Activated naive CD4-positive, alpha-beta T cell treated with Interleukin-2 at 50 U/mL for 16 hours (primary cell): ENCODE results near the gene CACNA1I.

Experiments
- DNase-seq: peaks from one replicate; pipeline ENCODE4 v3.0.0-alpha.2; 2020

CACNA1I gene

DNA sequence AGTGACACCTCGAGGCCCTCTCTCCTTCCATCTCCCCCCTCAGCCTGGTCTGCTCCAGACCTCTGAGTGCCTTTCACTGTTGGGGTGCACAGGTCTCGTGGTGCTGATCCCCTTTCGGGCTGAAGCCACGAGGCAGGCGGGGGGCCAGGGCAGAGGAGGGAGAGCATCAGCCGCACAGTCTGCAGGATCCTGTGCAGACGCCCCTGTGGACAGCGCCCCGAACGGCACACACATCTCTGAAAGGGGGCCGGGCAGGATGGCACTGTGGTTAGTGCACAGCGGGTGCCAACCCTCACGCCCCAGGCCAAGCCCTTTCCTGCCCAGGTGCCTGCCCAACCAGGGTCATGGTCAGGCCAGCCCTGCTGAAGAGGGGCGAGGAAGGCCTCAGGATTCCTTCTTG is 56.7 kb downstream of the CACNA1I start:
- DNase-seq = no peak

DNA sequence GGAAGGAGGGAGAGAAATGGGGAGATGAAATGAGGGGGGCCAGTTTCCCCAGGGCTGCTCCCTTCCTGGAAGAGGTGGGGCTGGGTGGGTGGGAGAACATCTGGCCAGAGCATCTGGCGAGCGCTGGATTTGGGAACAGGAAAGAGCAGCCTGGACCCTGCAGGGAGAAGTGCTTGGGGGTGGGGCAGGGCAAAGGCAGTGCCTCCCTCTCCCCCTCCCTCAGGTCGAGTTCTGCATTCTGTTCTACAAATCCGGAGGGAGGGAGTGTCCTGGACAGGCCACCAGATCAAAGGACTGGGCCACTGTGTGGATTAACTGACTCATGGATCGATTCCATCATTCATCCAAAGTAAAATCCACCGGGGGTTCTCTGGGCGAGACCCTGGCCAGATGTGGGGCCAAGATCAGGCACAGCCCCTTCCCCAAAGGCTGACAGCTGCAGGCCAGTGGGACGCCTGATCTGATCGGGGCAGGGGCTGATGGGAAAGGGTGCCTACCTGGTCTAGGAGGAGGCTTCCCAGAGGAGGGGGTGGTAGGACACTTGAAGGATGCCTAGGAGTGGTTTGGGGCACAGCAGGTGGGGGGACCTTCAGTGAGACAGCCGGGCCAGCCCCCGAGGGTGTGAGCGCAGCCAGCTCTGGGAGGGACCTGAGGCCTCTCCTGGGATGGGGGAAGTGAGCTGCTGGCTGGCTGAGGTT is 57.5 kb downstream of the CACNA1I start:
- no peak for DNase-seq

DNA sequence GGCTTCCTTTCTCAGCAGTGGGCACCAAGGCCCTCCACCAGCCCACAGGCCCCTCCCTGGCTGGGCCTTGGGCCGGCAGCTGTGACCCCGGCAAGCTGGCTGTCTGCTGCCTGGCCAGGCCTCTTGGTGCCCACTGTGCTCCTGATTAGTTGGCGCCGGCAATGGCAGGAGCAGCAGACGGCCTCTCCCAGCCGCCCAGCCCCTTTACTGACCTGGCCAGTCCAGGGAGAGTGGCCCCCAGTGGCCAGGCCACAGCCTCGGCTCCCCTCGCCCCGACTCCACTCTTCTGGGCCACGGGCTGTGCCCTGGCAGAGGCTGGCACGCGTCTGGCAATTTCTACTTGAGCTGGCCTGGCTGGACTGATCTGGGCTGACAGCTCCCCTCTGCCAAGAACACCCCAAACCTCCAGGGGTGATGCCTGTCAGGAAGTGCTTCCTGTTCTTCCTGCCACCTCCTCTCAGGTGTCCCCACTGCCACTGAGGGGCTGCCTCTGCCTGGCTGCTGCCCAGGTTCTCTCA is 58.1 kb downstream of the CACNA1I start:
- no peak for DNase-seq

DNA sequence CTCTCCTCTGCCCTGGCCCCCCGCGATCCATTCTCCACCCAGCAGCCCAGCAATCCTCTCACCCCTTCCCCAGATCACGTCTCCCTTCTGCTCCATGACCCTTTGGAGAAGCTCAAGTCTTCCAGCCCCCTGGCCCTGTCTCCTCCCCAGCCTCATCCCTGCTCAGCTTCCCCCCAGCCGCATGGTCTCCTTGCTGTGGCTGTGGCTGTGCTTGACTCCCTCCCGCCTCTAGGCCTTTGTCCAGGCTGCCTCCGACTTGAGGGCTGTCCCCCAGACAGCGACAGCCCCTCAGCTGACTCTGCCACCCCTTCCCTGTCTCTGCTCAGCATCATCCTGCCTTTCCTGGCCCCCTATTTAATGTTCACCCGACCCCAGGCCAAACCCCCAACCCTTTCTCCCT is 59.3 kb downstream of the CACNA1I start:
- DNase-seq = no peak

DNA sequence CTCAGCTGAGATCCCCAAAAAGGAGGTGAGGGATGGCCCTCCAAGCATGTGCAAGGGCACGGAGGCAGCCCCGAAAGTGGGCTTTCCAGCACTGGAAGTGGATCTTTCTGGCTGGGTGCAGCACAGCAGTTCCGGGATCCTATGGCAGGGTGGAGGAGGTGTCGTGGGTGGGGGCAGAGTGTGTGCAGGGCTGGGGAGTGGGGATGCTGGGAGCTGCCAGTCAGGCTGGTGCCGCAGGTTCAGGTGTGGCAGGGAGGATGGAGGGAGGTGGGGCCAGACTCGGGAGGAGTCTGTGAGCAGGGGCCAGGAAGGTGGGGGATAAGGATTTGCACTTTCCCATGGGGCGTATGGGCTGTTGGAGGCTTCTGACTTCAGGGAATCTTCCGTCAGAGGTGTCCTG is 60.2 kb downstream of the CACNA1I start:
- DNase-seq = no peak

DNA sequence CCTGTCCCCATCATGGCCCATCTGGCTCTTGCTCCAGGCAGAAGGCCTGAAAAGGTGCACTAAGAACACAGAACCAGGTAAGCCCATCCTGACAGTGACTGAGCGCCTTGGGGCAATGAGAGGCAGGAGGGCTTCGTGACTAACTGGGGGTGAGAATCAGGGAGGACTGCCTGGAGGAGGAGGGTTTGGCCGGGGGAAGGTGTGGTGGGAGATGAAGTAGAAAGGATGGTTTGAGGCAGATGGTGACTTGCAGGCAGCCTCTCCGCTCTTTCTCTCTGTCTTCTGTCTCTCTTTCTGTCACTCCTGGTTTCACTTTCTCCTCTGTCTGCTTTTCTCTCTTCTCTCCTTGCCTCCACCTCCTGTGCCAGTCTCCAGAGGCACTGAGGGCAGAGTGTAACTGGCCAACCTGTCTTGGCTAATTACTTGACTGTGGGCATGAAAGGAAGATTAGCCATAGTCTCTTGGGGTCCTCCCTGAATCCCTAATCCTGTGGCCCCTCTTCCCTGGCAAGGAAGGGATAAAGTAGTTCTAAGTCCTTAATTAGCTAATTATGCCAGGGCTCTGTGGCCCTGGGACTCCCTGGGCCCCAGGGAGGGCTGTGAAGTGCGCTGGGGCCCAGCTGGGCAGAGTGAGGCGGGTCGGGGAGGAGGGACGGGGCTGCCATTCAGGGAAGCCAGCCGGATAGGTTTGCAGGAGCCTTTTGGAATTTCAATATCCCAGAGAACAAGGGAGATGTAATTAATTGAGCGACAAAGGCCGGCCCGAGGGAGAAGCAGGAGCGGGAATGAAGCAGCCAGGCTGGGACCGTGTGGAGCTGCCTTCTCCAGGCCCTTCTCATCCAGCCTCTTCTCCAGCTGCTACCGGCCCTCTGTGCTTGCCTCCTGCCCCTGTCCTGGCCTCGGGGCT is 61.1 kb downstream of the CACNA1I start:
- no peak for DNase-seq

DNA sequence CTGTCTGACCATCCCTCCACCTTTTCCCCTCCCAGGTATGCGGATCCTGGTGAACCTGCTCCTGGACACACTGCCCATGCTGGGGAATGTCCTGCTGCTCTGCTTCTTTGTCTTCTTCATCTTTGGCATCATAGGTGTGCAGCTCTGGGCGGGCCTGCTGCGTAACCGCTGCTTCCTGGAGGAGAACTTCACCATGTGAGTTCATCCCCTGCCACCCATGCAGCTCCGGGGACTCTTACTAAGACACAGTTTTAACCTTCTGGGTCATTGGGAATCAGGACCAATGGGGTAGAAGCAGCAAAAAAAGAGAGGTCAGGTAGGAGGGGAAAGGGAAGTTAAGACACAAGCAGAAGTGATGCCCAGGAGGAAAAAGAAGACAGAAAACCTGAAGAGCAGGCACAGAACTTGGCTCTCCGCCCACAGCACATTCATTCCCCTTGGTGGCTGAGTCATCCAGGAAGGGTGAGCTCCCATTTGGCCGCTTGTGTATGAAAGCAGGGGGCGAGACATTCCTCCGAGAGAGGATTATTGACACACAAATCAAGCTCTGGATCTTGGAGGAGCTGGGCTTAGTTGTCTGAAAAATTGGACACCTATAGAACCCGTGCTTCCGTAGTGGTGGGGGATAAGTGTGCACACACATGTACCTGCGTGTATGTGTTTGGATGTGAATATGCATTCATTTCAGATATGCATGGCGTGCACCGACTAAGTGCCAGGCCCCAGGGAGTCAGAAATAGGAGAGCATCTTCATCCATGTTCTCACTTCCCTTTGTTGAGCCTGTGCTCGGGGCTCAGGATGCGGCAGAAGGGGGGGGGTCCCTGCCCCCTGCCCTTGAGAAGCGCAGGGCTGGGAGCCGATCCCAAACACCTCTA is 64.2 kb downstream of the CACNA1I start:
- DNase-seq = no peak

DNA sequence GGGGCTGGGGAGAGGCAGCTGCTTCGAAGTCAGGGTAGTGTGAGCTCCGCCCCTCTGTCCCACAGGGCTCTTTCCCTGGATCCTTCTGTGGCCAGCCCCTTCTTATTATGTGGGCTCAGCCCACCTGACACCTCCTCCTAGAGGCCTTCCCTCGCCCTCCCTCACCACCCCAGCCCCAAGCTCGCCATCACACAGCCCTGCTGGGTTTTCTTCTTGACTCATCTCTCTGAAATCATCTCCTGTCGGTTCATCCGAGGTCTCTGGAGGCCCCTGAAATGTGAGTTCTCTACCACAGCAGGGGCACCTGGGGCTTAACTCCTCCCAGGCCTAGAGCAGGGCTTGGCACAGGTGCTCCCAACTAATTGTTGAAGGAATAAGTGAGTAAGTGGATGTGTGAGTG is 65.2 kb downstream of the CACNA1I start:
- no peak for DNase-seq

DNA sequence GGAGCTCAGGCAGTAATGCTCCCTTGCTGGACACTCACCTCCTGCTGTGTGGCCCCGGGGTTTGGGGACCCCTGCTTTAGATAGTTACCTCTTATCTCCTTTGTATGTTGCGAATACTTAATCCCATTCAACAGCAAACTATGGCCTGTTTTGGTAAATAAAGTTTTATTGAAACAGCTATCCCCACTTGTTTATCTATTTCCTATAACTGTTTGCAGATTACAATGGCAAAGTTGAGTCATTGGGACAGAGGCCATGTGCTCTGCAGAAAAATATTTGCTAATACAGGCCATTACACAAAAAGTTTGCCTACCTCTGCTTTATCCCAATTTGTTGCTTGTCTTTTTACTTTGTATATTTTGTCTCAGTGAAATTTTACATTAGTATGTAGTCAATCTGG is 68.4 kb downstream of the CACNA1I start:
- DNase-seq = no peak

DNA sequence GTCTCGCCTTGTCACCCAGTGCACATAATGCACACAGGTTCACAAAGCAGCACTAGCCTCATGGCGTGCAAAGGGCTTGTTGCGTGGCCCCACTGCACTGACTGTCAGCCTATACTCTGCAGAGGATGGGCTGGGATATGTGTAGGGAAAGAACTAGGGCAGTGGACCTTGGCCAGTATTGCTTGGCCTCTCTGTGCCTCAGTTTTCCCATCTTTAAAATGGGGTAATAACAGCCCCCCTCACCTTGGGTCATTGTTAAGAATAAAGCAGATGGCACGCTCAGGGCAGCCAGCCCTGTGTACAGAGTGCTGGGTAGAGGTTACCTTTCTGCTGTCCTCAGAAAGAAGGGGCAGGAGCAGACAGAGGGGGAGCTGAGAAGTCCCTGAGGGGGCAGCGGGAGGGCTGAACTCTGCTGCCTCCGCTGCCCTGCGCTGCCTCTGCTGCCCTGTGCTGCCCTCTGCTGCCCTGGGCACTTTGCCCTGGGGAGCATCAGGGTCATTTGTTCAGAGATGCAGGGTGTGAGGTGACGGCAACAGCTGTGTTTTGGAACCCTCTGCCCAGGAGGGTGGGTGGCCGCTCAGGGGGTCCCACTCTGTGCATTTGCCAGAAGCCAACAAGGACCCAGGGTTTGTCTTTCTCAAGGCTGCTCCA is 71.2 kb downstream of the CACNA1I start:
- no peak for DNase-seq

DNA sequence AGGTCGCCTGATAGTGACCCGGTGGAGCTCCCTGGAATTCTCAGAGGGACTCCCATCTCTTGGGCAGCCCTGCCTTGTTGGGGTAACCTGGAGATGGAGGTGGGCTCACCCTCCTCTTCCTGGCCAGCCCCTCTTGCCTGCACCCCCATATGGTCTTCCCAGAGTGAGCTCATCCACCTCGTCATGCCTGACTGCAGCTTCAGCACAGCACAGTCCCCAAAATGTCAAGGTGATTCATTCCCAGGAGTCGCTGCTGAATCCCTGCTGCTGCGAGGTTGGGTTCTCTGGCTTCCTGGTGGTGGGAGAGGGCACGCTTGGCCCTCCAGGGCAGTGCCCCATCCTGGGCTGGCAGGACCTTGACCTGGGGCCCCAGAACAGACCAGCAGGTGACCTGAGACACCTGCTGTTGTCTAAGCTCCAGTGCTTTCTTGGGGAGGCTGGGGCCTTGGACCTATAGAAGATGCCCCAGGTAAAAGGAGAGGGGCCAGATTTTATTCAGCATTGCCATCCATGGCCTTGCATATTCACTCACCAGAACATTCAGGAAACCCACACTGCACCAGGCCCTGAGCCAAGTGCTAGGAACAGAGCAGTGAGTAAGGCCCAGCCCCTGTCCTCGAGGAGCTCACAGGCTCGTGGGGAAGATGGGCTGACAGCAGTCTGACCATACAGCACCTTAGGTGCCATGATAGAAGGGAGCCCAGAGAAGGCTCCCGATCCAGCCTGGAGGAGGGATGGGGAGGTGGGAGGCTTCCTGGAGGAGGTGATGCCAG is 72.9 kb downstream of the CACNA1I start:
- DNase-seq = no peak

DNA sequence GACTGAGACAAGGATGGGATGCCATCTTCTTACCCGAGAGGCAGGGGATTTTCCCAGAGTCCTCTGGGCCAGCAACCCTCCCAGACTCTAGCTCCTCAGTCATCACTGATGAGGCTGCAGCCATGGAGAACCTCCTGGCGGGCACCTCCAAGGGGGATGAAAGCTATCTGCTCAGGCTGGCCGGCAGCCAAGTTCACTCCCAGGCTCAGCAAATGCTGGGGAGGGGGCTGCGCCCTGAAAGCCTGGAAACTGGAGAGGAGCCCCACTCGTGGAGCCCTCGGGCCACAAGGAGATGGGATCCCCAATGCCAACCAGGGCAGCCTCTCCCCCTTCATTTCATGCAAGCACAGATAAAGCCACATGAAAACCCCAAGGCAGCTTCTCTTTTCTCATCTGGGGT is 75.0 kb downstream of the CACNA1I start:
- DNase-seq = no peak

DNA sequence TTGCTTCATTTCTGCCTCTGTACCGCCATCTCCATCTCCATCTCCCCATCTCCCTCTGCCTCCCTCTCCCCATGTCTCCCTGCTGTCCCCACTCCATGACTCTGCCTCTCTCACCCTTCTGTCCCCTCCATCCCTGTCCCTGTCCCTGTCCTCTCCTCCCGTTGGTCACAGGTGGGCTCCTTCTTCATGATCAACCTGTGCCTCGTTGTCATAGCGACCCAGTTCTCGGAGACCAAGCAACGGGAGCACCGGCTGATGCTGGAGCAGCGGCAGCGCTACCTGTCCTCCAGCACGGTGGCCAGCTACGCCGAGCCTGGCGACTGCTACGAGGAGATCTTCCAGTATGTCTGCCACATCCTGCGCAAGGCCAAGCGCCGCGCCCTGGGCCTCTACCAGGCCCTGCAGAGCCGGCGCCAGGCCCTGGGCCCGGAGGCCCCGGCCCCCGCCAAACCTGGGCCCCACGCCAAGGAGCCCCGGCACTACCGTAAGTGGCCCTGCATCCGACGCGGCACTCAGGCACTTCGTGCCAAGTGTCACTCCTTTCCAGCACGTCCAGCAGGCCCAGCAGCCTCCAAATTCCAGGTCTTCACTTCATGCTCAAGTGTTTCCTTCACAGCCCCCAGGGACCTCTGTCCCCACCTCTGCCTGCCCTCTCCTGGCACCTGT is 76.0 kb downstream of the CACNA1I start:
- no peak for DNase-seq

DNA sequence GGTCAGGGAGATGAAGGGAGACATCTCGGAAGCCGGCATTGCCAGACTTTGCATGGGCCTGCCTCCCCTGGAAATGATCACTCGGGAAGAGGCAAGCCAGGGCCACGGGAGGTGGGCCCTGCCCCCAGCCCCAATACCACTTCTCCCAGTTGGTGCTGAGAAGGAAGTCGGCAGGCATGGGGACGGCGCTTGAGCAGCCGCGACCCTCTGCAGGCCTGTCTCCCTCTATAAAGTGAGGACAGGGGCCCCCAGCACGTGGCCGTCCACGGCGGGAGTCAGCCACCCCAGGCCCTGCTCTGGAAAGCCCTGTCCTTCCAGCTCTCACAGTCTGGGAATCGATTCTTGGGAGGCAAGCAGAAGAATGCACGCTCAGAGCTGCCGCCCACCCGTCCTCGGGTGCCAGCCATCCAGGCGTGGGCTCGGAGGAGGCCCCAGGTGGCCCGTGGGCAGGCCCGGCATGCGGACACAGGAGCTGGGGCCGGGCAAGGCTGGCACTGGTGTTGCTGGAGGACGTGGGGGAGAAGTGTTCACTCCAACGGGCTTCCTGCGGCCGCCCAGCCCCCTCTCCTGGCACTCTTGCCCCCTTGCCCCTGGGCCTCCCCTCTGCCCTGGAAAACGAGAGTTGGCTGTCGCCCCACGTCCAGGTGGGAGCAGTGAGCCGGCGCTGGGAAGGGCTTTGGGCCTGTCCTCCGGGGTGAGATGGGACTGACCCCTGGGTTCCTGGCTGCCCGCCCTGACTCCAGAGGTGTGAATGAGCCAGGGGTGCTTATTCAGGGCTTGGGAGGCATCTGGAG is 77.5 kb downstream of the CACNA1I start:
- DNase-seq = no peak

DNA sequence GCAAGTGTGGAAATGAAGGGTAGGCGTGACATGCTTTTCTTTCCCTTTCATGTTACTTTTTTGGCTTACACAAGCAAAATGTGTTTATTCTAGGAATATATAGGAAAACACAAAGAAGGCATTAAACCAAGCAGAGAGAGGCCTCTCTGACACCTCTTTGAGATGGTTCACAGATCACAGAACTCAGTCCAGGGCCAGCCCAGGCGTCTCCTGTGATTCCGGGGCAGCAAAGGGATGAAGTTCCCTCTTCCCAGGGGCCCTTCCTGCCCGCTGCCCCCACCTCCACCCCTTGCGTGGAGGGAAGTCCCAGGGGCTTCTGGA is 78.0 kb downstream of the CACNA1I start:
- no peak for DNase-seq

DNA sequence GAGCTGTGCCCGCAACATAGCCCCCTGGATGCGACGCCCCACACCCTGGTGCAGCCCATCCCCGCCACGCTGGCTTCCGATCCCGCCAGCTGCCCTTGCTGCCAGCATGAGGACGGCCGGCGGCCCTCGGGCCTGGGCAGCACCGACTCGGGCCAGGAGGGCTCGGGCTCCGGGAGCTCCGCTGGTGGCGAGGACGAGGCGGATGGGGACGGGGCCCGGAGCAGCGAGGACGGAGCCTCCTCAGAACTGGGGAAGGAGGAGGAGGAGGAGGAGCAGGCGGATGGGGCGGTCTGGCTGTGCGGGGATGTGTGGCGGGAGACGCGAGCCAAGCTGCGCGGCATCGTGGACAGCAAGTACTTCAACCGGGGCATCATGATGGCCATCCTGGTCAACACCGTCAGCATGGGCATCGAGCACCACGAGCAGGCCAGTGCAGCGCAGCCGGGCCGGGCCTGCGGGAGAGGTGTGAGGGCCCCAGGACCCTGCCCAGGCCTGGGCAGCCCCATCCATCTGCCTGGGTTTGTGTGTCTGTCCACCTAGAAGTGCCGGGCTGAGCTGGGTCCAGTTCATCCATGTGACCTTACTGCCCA is 79.0 kb downstream of the CACNA1I start:
- no peak for DNase-seq

DNA sequence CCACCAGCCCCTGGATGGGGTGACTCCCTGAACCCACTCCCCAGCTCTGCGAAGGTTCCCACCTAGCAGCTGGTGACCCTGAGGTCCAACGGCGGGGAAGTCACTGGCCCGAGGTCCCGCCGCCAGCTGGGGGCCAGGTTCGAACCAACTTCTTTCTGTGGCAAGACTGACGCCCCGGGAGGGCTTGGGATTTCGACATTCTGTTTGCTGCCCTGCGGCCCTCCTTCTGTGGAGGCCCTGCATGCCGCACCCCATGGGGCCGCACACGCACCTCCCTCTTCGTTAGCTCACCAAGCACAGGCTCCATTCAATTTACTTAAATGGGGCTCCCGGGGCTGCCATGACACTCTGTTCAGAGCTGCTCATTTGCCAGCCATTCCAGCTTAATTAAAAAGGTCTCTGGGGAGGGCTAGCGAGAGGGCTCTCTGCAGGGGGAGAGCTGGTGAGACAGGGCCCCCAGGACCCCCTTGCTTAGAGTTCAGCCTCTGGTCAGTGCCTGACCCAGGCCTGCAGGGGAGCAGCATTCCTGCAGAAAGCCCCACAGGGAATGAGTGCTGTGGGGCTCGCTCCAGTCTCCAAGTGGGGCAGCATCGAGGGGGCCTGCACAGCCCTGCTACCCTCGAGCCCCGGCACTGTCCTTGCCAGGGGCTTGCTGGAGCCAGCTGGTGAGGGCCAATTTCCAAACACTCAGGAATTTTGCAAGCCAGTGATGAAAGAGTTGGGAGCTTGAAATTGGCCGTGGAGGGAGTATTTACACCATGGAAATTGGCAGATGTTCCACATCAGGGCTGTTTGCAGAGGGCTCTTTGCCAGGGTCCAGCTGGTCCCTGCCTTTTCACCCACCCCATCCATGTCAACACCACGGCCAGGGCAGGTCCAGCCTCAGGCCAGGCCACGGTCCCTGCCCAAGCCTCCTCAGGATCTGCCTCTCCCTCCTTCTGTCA is 80.8 kb downstream of the CACNA1I start:
- DNase-seq = no peak

DNA sequence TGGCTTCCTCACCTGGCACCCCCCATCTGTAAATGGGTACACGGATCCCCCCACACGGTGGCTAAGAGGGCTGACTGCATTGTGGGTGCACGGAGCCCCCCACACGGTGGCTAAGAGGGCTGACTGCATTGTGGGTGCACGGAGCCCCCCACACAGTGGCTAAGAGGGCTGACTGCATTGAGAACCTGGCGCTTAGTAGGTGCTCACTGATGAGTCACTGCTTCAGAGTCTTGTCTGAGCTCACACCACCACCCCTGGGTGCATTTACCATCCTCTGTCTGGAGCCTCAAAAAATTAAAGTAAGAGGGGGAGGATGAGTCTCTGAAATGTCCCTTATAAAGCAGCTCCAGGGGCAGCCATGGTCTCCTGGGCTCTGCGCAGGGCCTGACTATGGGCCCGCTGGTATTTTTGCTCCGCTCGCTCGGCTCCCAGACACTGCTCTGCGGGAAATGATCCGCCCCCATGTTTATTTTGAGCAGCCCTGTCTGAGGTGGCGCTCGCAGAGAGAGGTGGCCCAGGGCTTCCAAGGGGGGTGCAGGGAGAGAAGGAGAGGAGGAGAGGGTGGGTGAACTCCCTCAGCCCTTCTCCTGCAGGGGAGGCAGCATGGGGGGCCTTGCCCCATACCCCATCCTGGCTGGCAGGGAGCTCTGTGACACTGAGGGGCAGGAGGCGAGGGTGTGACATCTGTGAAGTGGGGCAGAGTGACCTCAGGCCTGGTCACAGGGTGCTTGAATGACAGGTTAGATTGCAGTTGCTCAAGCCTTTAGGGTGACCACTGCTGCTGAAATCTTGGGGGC is 82.6 kb downstream of the CACNA1I start:
- DNase-seq = no peak
